CD8-positive, alpha-beta memory T cell (primary cell): ENCODE data around the gene GOLGA7B. TPM values are rescaled to one million over a fixed set of nuclear protein-coding genes. Genes with fewer than 3 reads are reported as not detected.
"Not testable (repeated sequence)": the region's sequence is repeated elsewhere in the genome, so short reads cannot be mapped to it uniquely, and the experiment has no call there.

Experiments
- CTCF ChIA-PET: fragments of 350-600 bp; sonication (Branson Sonifier 250); formaldehyde crosslinking; loops from one replicate; lab custom pipeline; 2021; ENCODE audit warnings: antibody characterized with exemption; lab: Charles Lee
- POLR2A ChIA-PET: fragments of 350-600 bp; sonication (Branson Sonifier 250); formaldehyde crosslinking; loops from one replicate; lab custom pipeline; 2021; ENCODE audit warnings: antibody characterized with exemption; lab: Charles Lee
- DNase-seq, 5 donors: peaks; one replicate each; pipeline versions ENCODE4 v3.0.0 to v3.0.0-alpha.2; 2020 to 2022; ENCODE audit warnings: mixed read lengths in 1 of 5
- H3K27ac ChIP-seq: one replicate; pipeline ENCODE4 v1.7.0; 2013; ENCODE audit warnings: low read depth, mild to moderate bottlenecking, low read length, moderate library complexity
- H3K27me3 ChIP-seq: 2 replicates; pipeline ENCODE4 v1.7.0; 2013; ENCODE audit warnings: low read length, mild to moderate bottlenecking; ENCODE audit not compliant: insufficient read depth, poor library complexity, severe bottlenecking
- H3K36me3 ChIP-seq: 2 replicates; pipeline ENCODE4 v1.7.0; 2013; ENCODE audit warnings: mild to moderate bottlenecking, low read length, moderate library complexity; ENCODE audit not compliant: insufficient read depth
- H3K4me1 ChIP-seq: 2 replicates; pipeline ENCODE4 v1.7.0; 2013; ENCODE audit warnings: mild to moderate bottlenecking, low read length, moderate library complexity; ENCODE audit not compliant: insufficient read depth
- H3K4me3 ChIP-seq: 2 replicates; pipeline ENCODE4 v1.7.0; 2013; ENCODE audit warnings: mild to moderate bottlenecking, low read length
- H3K9me3 ChIP-seq: 2 replicates; pipeline ENCODE4 v1.7.0; 2013; ENCODE audit warnings: mild to moderate bottlenecking, low read length
- H3K27ac Mint-ChIP-seq, 8 donors: one replicate each; pipeline ENCODE4 v1.8.0; 2020 to 2021; ENCODE audit warnings: mixed read lengths in 8 of 8, mild to moderate bottlenecking in 6 of 8, inconsistent platforms in 3 of 8, moderate library complexity in 3 of 8
- H3K27me3 Mint-ChIP-seq, 2 donors: one replicate each; pipeline ENCODE4 v1.8.0; 2020 to 2021; ENCODE audit warnings: mixed read lengths in 2 of 2, mild to moderate bottlenecking in 1 of 2, moderate library complexity in 1 of 2
- H3K36me3 Mint-ChIP-seq, 3 donors: one replicate each; pipeline ENCODE4 v1.8.0; 2020 to 2021; ENCODE audit warnings: mixed read lengths in 3 of 3, inconsistent platforms in 1 of 3, mild to moderate bottlenecking in 1 of 3
- H3K4me1 Mint-ChIP-seq, 3 donors: one replicate each; pipeline ENCODE4 v1.8.0; 2020 to 2021; ENCODE audit warnings: mixed read lengths in 3 of 3, inconsistent platforms in 1 of 3, mild to moderate bottlenecking in 1 of 3
- H3K4me3 Mint-ChIP-seq, 7 donors: one replicate each; pipeline ENCODE4 v1.8.0; 2020 to 2021; ENCODE audit warnings: mixed read lengths in 7 of 7, mild to moderate bottlenecking in 6 of 7, moderate library complexity in 4 of 7, inconsistent platforms in 2 of 7
- H3K9me3 Mint-ChIP-seq, 5 donors: one replicate each; pipeline ENCODE4 v1.8.0; 2020 to 2022; ENCODE audit warnings: mixed read lengths in 5 of 5, mild to moderate bottlenecking in 3 of 5, moderate library complexity in 2 of 5, inconsistent platforms in 1 of 5
- polyA plus RNA-seq: library from polyadenylated mRNA; unstranded; fragments of 300-500 nt; fragmentation: Illumina TruSeq; gene quantifications from one replicate; pipeline ENCODE4 v1.2.3, GENCODE V29; 2021
- total RNA-seq, 2 experiments: library from RNA; stranded (reverse); gene quantifications; one replicate each; pipeline ENCODE4 v1.2.3, GENCODE V29; 2021

Gene GOLGA7B
- total and polyA plus RNA-seq, 3 experiments from 2014 or later, result 0.29 to 0.62 (median 0.44) TPM

GRCh38 chr10:97836446-97836845 lies 13.2 kb upstream of the GOLGA7B start:
- Histone ChIP-seq H3K4me3 (no peak overlapping the region), H3K36me3 (no peaks in the 10 kb centered on the region), H3K4me1 (no peaks in the 10 kb centered on the region), H3K27ac (no peak overlapping the region), H3K27me3 (no peaks in the 10 kb centered on the region), H3K9me3 (no peaks in the 10 kb centered on the region)
- Mint-ChIP-seq H3K27ac (peak overlapping the region in 1 of 8 donors; percentile 48), H3K9me3 (peaks cover 0 to 3% (median 0%) of the 10 kb centered on the region in 5 donors), H3K27me3 (no peaks in the 10 kb centered on the region), H3K4me3 (no peak overlapping the region), H3K4me1 (peaks cover 4 to 14% (median 5%) of the 10 kb centered on the region in 3 donors), H3K36me3 (peaks cover 3 to 20% (median 12%) of the 10 kb centered on the region in 3 donors)
- ChIA-PET CTCF (no interaction called here), POLR2A (no interaction called here)
- no peak for DNase-seq

DNA sequence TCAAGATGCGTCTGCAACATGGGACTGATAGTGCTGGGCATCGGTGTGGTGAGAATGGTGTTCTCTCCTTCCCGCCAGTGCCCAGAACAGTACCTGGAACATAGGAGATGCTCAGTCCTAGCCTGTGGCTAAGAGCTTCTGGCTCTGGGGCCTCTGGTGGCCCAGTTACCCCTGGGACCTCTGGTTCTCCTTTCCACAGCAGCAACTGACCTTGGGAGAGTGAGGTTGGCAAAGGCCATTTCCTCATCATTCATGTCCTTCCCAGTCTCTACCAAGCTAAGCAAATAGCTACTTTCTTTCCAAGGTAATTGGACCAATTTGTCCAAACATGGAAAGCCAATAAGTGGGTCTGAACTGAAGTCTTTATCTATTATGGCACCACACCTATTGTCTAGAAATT lies 11.6 kb upstream of the GOLGA7B start:
- Mint-ChIP-seq H3K36me3 (peaks cover 3 to 20% (median 12%) of the 10 kb centered on the region in 3 donors), H3K4me1 (peaks cover 4 to 19% (median 9%) of the 10 kb centered on the region in 3 donors), H3K9me3 (peaks cover 0 to 3% (median 0%) of the 10 kb centered on the region in 5 donors), H3K27me3 (no peaks in the 10 kb centered on the region), H3K27ac (no peak overlapping the region), H3K4me3 (no peak overlapping the region)
- POLR2A ChIA-PET, result no interaction called here
- H3K27me3 ChIP-seq, result no peaks in the 10 kb centered on the region
- H3K4me1 ChIP-seq, result no peaks in the 10 kb centered on the region
- CTCF ChIA-PET, result no interaction called here
- H3K27ac ChIP-seq, result no peak overlapping the region
- no peak overlapping the region for H3K4me3 ChIP-seq
- no peaks in the 10 kb centered on the region for H3K36me3 ChIP-seq
- no peaks in the 10 kb centered on the region for H3K9me3 ChIP-seq
- DNase-seq, result no peak

DNA sequence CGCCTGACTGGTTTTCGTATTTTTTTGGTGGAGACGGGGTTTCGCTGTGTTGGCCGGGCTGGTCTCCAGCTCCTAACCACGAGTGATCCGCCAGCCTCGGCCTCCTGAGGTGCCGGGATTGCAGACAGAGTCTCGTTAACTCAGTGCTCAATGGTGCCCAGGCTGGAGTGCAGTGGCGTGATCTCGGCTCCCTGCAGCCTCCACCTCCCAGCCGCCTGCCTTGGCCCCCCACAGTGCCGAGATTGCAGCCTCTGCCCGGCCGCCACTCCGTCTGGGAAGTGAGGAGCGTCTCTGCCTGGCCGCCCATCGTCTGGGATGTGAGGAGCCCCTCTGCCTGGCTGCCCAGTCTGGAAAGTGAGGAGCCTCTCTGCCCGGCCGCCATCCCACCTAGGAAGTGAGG lies 8.5 kb upstream of the GOLGA7B start:
- H3K4me1 ChIP-seq, POLR2A ChIA-PET, H3K27me3 ChIP-seq, H3K9me3 ChIP-seq, DNase-seq, H3K9me3 Mint-ChIP-seq, H3K27ac Mint-ChIP-seq, H3K36me3 ChIP-seq, H3K4me3 Mint-ChIP-seq, CTCF ChIA-PET, H3K27ac ChIP-seq, H3K4me3 ChIP-seq, H3K27me3 Mint-ChIP-seq: not testable (repeated sequence)
- peaks cover 4 to 25% (median 13%) of the 10 kb centered on the region in 3 donors for H3K4me1 Mint-ChIP-seq
- peaks cover 2 to 12% (median 11%) of the 10 kb centered on the region in 3 donors for H3K36me3 Mint-ChIP-seq

- H3K27ac Mint-ChIP-seq, POLR2A ChIA-PET, CTCF ChIA-PET: not testable (repeated sequence)
Observed at GRCh38 chr10:97842114-97842513, 7.5 kb upstream of the GOLGA7B start.

GRCh38 chr10:97842656-97843280 lies 6.9 kb upstream of the GOLGA7B start:
- Histone ChIP-seq H3K4me3 (no peak overlapping the region), H3K36me3 (no peaks in the 10 kb centered on the region), H3K4me1 (no peaks in the 10 kb centered on the region), H3K27me3 (no peaks in the 10 kb centered on the region), H3K27ac (no peak overlapping the region), H3K9me3 (no peaks in the 10 kb centered on the region)
- Mint-ChIP-seq H3K4me3 (no peak overlapping the region), H3K36me3 (peaks cover 0 to 4% (median 0%) of the 10 kb centered on the region in 3 donors), H3K27ac (peak overlapping the region in 1 of 8 donors; percentile 2), H3K4me1 (peaks cover 4 to 25% (median 13%) of the 10 kb centered on the region in 3 donors), H3K27me3 (no peaks in the 10 kb centered on the region), H3K9me3 (no peaks in the 10 kb centered on the region)
- no peak for DNase-seq
- ChIA-PET POLR2A (no interaction called here), CTCF (interaction anchor here (1.1 to 1.2 kb wide), 2 partner anchors 25 to 51 kb away, joined by 3 to 4 read pairs; no protein-coding TSS in a partner anchor)

More at GRCh38 chr10:97842114-97842513, 7.5 kb upstream of the GOLGA7B start:
- H3K36me3 ChIP-seq, H3K27ac ChIP-seq, H3K27me3 Mint-ChIP-seq, H3K4me3 Mint-ChIP-seq, H3K36me3 Mint-ChIP-seq, H3K4me1 ChIP-seq, DNase-seq, H3K9me3 Mint-ChIP-seq, H3K4me3 ChIP-seq, H3K9me3 ChIP-seq, H3K27me3 ChIP-seq: not testable (repeated sequence)
- peaks cover 4 to 25% (median 13%) of the 10 kb centered on the region in 3 donors for H3K4me1 Mint-ChIP-seq

DNA sequence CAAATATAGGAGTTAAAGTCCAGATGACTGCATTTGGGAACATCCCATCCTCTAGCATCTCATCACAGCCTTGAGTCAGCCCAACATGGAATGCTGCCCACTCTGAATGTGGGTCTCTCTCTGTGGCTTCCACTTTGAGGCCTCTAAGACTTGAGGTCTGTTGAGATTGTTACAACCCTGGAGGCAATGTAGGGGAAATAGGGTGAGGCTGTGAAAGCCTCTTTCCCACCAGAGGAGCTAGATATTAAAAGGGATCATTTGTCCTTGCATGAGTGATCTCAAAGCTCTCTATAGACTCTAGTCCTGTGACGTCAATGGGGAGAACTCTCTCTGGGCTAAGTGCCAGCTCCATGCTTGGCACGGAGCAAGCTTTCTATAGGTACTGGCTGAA lies 6.4 kb upstream of the GOLGA7B start:
- Histone ChIP-seq H3K4me1 (no peaks in the 10 kb centered on the region), H3K36me3 (no peaks in the 10 kb centered on the region), H3K4me3 (no peak overlapping the region), H3K9me3 (no peaks in the 10 kb centered on the region), H3K27ac (no peak overlapping the region), H3K27me3 (no peaks in the 10 kb centered on the region)
- no peak for DNase-seq
- Mint-ChIP-seq H3K27me3 (no peaks in the 10 kb centered on the region), H3K4me3 (no peak overlapping the region), H3K36me3 (peaks cover 0 to 4% (median 0%) of the 10 kb centered on the region in 3 donors), H3K4me1 (peaks cover 6 to 25% (median 13%) of the 10 kb centered on the region in 3 donors), H3K9me3 (no peaks in the 10 kb centered on the region), H3K27ac (peak overlapping the region in 1 of 8 donors; percentile 47)
- POLR2A ChIA-PET, result no interaction called here
- CTCF ChIA-PET, result interaction anchor here (1.1 to 1.2 kb wide), 2 partner anchors 25 to 51 kb away, joined by 3 to 4 read pairs; no protein-coding TSS in a partner anchor

DNA sequence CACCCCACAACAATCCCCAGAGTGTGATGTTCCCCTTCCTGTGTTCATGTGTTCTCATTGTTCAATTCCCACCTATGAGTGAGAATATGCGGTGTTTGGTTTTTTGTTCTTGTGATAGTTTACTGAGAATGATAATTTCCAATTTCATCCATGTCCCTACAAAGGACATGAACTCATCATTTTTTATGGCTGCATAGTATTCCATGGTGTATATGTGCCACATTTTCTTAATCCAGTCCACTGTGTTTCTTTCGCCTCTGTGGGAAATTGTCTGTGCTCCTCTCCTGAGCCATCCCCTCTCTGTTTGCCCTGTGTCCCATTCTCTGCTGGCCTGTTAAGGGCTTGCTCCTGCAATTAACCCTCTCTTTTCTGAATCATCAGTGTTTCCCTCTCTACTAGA lies 5.7 kb upstream of the GOLGA7B start:
- H3K4me3 ChIP-seq, H3K4me1 ChIP-seq, H3K36me3 Mint-ChIP-seq, H3K9me3 Mint-ChIP-seq, H3K27ac Mint-ChIP-seq, H3K27me3 Mint-ChIP-seq, H3K27ac ChIP-seq, DNase-seq, H3K36me3 ChIP-seq, H3K4me3 Mint-ChIP-seq, POLR2A ChIA-PET, H3K9me3 ChIP-seq, H3K27me3 ChIP-seq: not testable (repeated sequence)
- H3K4me1 Mint-ChIP-seq, result peaks cover 9 to 28% (median 16%) of the 10 kb centered on the region in 3 donors
- CTCF ChIA-PET, result interaction anchor here (1.1 to 1.2 kb wide), 2 partner anchors 24 to 52 kb away, joined by 3 to 4 read pairs; no protein-coding TSS in a partner anchor

DNA sequence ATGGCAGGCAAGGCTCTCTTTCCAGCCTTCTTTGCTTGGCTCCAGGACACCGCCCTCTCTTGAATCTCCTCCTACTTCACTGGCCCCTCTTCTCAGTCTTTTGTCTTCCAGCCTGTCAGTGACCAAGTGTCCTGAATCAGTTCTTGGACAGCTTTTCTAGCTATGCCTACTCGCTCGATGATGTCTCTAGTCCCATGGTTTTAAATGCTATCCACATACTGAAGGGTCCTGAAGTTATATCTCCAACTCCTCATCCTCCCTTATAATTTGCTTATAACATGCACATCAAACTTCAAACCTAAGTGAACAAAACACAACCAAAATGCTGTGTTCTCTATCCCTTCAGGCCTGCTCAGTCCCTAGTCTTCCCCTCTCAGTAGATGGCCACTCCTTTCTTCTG lies 5.0 kb upstream of the GOLGA7B start:
- CTCF ChIA-PET, result no interaction called here
- Histone ChIP-seq H3K4me3 (no peak overlapping the region), H3K27ac (no peak overlapping the region), H3K9me3 (no peaks in the 10 kb centered on the region), H3K4me1 (peaks cover 6% of the 10 kb centered on the region), H3K27me3 (no peaks in the 10 kb centered on the region), H3K36me3 (no peaks in the 10 kb centered on the region)
- Mint-ChIP-seq H3K27ac (no peak overlapping the region), H3K27me3 (no peaks in the 10 kb centered on the region), H3K9me3 (no peaks in the 10 kb centered on the region), H3K4me3 (no peak overlapping the region), H3K4me1 (peaks cover 13 to 28% (median 21%) of the 10 kb centered on the region in 3 donors), H3K36me3 (peaks cover 0 to 4% (median 1%) of the 10 kb centered on the region in 3 donors)
- no peak for DNase-seq
- POLR2A ChIA-PET, result no interaction called here
